Measurements from ENCODE around the gene MAML3.

The MAML3 gene

DNA sequence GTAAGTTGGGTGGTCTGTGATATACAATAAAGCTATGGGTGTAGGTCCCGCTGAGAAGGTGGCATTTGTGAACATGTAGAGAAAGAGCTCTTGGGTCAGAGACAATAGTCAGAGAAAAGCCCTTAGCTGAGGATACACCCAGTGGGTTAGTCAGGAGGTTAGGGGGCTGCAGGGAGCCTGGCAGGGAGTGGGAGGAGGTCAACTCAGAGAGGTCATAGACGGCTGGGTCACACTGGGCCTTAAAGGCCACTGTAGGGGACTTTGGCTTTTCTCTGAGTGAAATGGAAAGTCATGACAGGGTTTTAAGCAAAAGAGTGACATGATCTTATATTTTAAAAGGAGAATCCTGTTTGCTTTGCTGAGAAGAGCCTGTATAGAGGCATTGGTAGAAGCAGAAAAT is 471.7 kb downstream of the MAML3 start:
- Histone ChIP-seq H3K4me1 (peaks cover 0 to 33% (median 17%) of the 10 kb centered on the region in 4 donors), H3K36me3 (peaks cover 18 to 38% (median 20%) of the 10 kb centered on the region in 3 donors), H3K27ac (no peak overlapping the region), H3K27me3 (no peaks in the 10 kb centered on the region), H3K4me3 (no peak overlapping the region), H3K9me3 (no peaks in the 10 kb centered on the region)
- no peak for TF ChIP-seq CTCF (IDR thresholded peaks at IDR 0.05)
- intact Hi-C loops (cut with DNase I; ENCODE audit: low total_unique reads) = no loop called here
- no peak for DNase-seq

DNA sequence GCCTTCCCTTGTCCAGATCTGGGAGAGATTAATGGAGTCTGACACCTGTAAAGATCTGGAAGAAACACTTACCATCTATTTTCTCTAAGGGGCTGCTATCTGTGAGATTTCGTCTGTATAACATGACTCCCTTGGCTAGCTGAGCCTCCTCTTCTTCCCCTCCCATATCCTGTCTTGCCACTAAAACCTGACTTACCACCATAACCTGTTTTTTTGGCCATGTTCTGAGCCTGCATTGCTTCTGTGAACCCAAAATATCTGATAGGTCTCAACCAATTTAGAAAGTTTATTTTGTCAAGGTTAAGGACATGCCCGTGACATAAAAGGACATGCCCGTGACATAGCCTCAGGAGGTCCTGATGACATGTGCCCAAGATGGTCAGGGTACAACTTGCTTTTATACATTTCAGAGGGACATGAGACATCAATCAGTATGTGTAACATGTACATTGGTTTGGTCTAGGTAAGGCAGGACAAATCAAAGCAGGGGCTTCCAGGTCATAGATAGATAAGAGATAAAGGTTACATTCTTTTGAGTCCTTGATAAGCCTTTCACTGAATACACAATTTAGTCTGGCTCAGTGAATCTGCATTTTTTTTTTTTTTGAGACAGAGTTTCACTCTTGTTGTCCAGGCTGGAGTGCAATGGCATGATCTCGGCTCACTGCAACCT is 476.9 kb downstream of the MAML3 start:
- no peak for TF ChIP-seq CTCF (IDR thresholded peaks at IDR 0.05)
- intact Hi-C loops (cut with DNase I; ENCODE audit: low total_unique reads) = no loop called here
- H3K27ac ChIP-seq = no peak overlapping the region
- DNase-seq = no peak
- no peaks in the 10 kb centered on the region for H3K9me3 ChIP-seq
- H3K27me3 ChIP-seq = no peaks in the 10 kb centered on the region
- peaks cover 0 to under 1% (median 0%) of the 10 kb centered on the region in 4 donors for H3K4me1 ChIP-seq
- peaks cover 18 to 28% (median 21%) of the 10 kb centered on the region in 3 donors for H3K36me3 ChIP-seq
- no peak overlapping the region for H3K4me3 ChIP-seq

DNA sequence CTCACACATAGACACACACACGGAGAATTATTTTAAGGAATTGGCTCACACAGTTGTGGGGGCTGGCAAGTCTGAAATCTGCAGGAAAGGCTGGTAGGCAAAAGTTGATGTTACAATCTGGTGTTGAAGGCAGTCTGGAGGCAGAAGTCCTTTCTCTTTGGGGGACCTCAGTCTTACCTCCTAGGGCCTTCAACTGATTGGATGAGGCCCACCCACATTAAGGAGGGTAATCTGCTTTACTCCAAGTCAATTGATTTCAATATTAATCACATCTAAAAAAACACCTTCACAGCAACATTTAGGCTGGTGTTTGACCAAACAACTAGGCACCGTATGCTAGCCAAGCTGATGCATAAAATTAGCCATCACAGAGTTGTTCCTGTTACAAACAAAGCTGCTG is 477.6 kb downstream of the MAML3 start:
- intact Hi-C loops (cut with DNase I; ENCODE audit: low total_unique reads) = no loop called here
- Histone ChIP-seq H3K4me3 (no peak overlapping the region), H3K27me3 (no peaks in the 10 kb centered on the region), H3K9me3 (no peaks in the 10 kb centered on the region), H3K36me3 (peaks cover 18 to 35% (median 28%) of the 10 kb centered on the region in 3 donors), H3K27ac (no peak overlapping the region), H3K4me1 (no peaks in the 10 kb centered on the region)
- no peak for DNase-seq
- no peak for TF ChIP-seq CTCF (IDR thresholded peaks at IDR 0.05)

DNA sequence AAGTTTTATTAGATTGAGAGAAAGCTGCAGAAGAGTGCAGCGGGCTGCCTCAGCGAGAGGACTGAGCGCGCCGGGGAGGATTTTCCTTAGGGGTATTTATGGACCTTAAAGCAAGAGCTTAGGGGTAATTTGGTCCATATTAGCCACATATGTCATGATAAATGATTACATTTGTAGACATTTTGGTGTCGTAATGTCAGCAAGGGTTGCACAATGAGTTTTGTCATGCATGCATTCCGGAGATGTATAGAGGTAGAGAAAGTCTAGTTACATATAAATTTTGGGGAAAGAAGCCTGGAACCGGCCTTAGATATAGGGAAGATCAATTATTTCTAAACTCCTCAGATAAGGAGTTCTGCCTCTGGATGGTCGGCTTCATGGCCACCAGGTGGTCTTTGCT is 478.3 kb downstream of the MAML3 start:
- no peak overlapping the region for H3K27ac ChIP-seq
- no peak for TF ChIP-seq CTCF (IDR thresholded peaks at IDR 0.05)

GRCh38 chr4:139674875-139675550 is 479.0 kb downstream of the MAML3 start:
- H3K4me3 ChIP-seq = no peak overlapping the region
- no peaks in the 10 kb centered on the region for H3K4me1 ChIP-seq
- intact Hi-C loops (cut with DNase I; ENCODE audit: low total_unique reads) = no loop called here
- no peaks in the 10 kb centered on the region for H3K9me3 ChIP-seq
- peaks cover 17 to 28% (median 25%) of the 10 kb centered on the region in 3 donors for H3K36me3 ChIP-seq
- H3K27ac ChIP-seq = no peak overlapping the region
- DNase-seq = no peak
- no peaks in the 10 kb centered on the region for H3K27me3 ChIP-seq
- TF ChIP-seq CTCF (IDR thresholded peaks at IDR 0.05) = no peak

More for the DNA sequence above, 478.3 kb downstream of the MAML3 start:
- H3K4me3 ChIP-seq = no peak overlapping the region
- intact Hi-C loops (cut with DNase I; ENCODE audit: low total_unique reads) = no loop called here
- no peaks in the 10 kb centered on the region for H3K9me3 ChIP-seq
- H3K36me3 ChIP-seq = peaks cover 18 to 31% (median 28%) of the 10 kb centered on the region in 3 donors
- no peak for DNase-seq
- no peaks in the 10 kb centered on the region for H3K4me1 ChIP-seq
- no peaks in the 10 kb centered on the region for H3K27me3 ChIP-seq

Measured in tibial artery (tissue), 4 donors.